Measurements from ENCODE around the gene PXYLP1. TPM values are rescaled to one million over a fixed set of nuclear protein-coding genes. Genes with fewer than 3 reads are reported as not detected.

PXYLP1 gene
- polyA plus RNA-seq, 1 donor from 2014 or later = 109 TPM

DNA sequence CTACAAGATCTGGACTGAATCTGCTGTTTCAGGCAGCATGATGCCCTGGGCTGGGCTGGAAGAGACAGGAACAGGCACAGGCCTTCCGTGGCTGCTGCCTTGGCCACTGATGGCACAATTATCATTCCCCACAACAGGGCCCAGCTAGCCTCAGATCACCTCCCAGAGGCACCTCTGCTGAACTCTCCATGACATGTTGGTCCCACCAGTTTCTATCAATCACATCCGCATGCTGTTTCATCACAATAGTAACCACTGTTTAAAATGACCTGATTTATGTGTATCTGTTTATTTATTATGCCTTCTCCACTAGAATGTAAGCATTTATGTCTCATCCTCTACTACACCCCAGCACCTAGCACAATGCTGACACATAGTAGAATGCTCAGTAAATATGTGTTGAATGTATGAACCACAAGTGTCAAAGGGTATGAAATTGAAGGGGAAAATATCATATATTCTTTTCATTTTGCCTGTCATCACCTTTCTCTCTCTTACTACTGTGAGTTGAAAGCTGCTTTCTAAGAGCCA lies 104.0 kb downstream of the PXYLP1 start:
- H3K4me2 ChIP-seq (ENCODE audit: low read length) = no peak overlapping the region
- no peak for TF ChIP-seq EP300 (conservative IDR thresholded peaks at IDR 0.05; ENCODE audit: poor library complexity, severe bottlenecking)
- no peak for TF ChIP-seq SMC3 (conservative IDR thresholded peaks at IDR 0.05; ENCODE audit: poor library complexity)
- no peak for TF ChIP-seq MXI1 (conservative IDR thresholded peaks at IDR 0.05; ENCODE audit: poor library complexity, severe bottlenecking)
- no peak for TF ChIP-seq RAD21 (conservative IDR thresholded peaks at IDR 0.05)
- no peak for TF ChIP-seq CTCF (IDR thresholded peaks at IDR 0.05; ENCODE audit: poor library complexity, severe bottlenecking)
- H3K36me3 ChIP-seq (ENCODE audit: insufficient read depth, low read length) = no peaks in the 10 kb centered on the region
- H3F3A ChIP-seq (ENCODE audit: insufficient read depth, low read length, poor library complexity, severe bottlenecking) = no peaks in the 10 kb centered on the region
- no peak overlapping the region for H2AFZ ChIP-seq (ENCODE audit: low read depth, low read length)
- no peaks in the 10 kb centered on the region for H3K9me3 ChIP-seq (ENCODE audit: low read length)
- H3K9me2 ChIP-seq (ENCODE audit: insufficient read depth, low read length) = no peaks in the 10 kb centered on the region
- H3K4me3 ChIP-seq (ENCODE audit: low read length) = no peak overlapping the region
- H3K27me3 ChIP-seq (ENCODE audit: insufficient read depth, low read depth, low read length) = no peaks in the 10 kb centered on the region
- H3K27ac ChIP-seq (ENCODE audit: low read length) = no peak overlapping the region
- H3K79me2 ChIP-seq (replicated peaks; ENCODE audit: insufficient read depth, low read length) = no peaks in the 10 kb centered on the region
- no peak overlapping the region for H3K9ac ChIP-seq (ENCODE audit: low read length)
- H4K20me1 ChIP-seq (ENCODE audit: insufficient read depth) = no peaks in the 10 kb centered on the region

DNA sequence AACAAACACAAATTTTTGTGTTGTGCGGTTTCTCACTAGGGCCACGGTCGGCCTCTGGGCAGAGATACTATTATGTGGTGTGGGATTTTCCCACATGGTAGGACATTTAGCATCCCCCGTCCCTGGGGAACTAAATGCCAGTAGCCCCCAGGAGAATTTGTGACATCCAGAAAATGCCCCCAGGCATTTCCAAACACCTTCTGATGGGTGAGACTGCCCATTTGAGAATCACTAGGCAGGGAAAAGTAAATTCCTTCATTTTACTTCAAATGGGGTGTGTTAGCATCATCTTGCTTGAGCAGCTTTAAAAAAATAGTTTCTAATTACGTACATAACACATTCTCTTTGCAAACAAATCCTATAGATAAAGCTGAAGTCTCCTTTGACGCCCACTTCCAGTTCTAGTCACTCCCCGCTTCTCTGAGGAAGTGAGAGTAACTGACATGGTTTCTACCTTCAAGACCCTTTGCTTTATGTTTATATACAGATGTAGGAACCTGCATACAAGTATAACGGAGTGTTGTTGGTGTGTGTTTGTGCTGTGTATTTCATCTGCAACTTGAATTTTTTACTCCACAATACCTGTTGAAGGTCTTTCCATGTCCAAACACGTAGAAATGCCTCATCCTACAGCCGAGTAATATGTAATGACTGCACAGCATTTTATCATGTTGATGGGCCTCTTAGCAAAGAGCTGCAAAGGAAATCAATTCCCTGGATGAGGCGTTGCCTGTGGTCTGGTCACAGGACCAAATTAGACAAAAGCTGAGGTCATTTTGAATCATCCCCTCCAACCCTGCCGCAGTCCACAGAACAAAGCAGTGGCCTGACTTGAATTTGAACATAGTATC lies 105.3 kb downstream of the PXYLP1 start:
- Histone ChIP-seq H2AFZ (ENCODE audit: low read depth, low read length) (no peak overlapping the region), H3F3A (ENCODE audit: insufficient read depth, low read length, poor library complexity, severe bottlenecking) (no peaks in the 10 kb centered on the region), H3K9me2 (ENCODE audit: insufficient read depth, low read length) (no peaks in the 10 kb centered on the region), H3K9me3 (ENCODE audit: low read length) (no peaks in the 10 kb centered on the region), H3K9ac (ENCODE audit: low read length) (no peak overlapping the region), H4K20me1 (ENCODE audit: insufficient read depth) (no peaks in the 10 kb centered on the region), H3K27ac (ENCODE audit: low read length) (no peak overlapping the region), H3K79me2 (replicated peaks; ENCODE audit: insufficient read depth, low read length) (no peaks in the 10 kb centered on the region), H3K4me2 (ENCODE audit: low read length) (no peak overlapping the region), H3K4me3 (ENCODE audit: low read length) (no peak overlapping the region), H3K27me3 (ENCODE audit: insufficient read depth, low read depth, low read length) (no peaks in the 10 kb centered on the region), H3K36me3 (ENCODE audit: insufficient read depth, low read length) (no peaks in the 10 kb centered on the region)
- TF ChIP-seq EZH2 (IDR thresholded peaks at IDR 0.05; ENCODE audit: borderline replicate concordance, insufficient read depth, low read length, poor library complexity, severe bottlenecking) (no peak), TAF1 (IDR thresholded peaks at IDR 0.05; ENCODE audit: low read depth) (no peak), RAD21 (conservative IDR thresholded peaks at IDR 0.05) (no peak)

DNA sequence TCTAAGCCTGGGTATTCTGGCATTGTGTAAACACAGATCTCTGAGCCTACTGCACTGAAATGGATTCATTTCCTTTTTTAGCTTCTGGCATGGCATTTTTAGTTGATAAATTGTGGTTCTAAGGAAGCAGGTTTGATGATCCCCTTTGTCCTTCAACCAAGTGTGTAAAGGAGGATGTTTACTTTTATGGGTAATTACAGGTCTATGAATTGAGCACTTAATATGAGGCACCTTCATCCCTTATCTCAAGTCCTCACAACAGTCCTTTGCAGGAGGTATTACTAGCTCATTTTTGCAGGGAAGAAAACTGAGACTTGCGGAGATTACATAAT lies 105.9 kb downstream of the PXYLP1 start:
- Histone ChIP-seq H4K20me1 (ENCODE audit: insufficient read depth) (no peaks in the 10 kb centered on the region), H3K27me3 (ENCODE audit: insufficient read depth, low read depth, low read length) (no peaks in the 10 kb centered on the region), H3K9ac (ENCODE audit: low read length) (no peak overlapping the region), H3K4me2 (ENCODE audit: low read length) (no peak overlapping the region), H3K4me3 (ENCODE audit: low read length) (no peak overlapping the region), H3K9me3 (ENCODE audit: low read length) (no peaks in the 10 kb centered on the region), H3K36me3 (ENCODE audit: insufficient read depth, low read length) (no peaks in the 10 kb centered on the region), H3F3A (ENCODE audit: insufficient read depth, low read length, poor library complexity, severe bottlenecking) (no peaks in the 10 kb centered on the region), H2AFZ (ENCODE audit: low read depth, low read length) (no peak overlapping the region), H3K9me2 (ENCODE audit: insufficient read depth, low read length) (no peaks in the 10 kb centered on the region), H3K79me2 (replicated peaks; ENCODE audit: insufficient read depth, low read length) (no peaks in the 10 kb centered on the region), H3K27ac (ENCODE audit: low read length) (no peak overlapping the region)
- no peak for TF ChIP-seq RAD21 (conservative IDR thresholded peaks at IDR 0.05)
- no peak for TF ChIP-seq EZH2 (IDR thresholded peaks at IDR 0.05; ENCODE audit: borderline replicate concordance, insufficient read depth, low read length, poor library complexity, severe bottlenecking)
- TF ChIP-seq EP300 (conservative IDR thresholded peaks at IDR 0.05; ENCODE audit: poor library complexity, severe bottlenecking) = no peak
- TF ChIP-seq SMC3 (conservative IDR thresholded peaks at IDR 0.05; ENCODE audit: poor library complexity) = no peak
- TF ChIP-seq REST (IDR thresholded peaks at IDR 0.05; ENCODE audit: borderline replicate concordance) = no peak
- TF ChIP-seq POLR2AphosphoS5 (IDR thresholded peaks at IDR 0.05) = no peak
- no peak for TF ChIP-seq CTCF (IDR thresholded peaks at IDR 0.05; ENCODE audit: poor library complexity, severe bottlenecking)
- TF ChIP-seq TAF1 (IDR thresholded peaks at IDR 0.05; ENCODE audit: low read depth) = no peak
- no peak for TF ChIP-seq MXI1 (conservative IDR thresholded peaks at IDR 0.05; ENCODE audit: poor library complexity, severe bottlenecking)

All from neural cell (in vitro differentiated cells).